HG03280 (cell line): ENCODE results near the gene HAP1.
"Not testable (repeated sequence)": the region's sequence is repeated elsewhere in the genome, so short reads cannot be mapped to it uniquely, and the experiment has no call there.

Source experiments
- ATAC-seq: cut with Tn5 transposase; IDR thresholded peaks from one replicate; pipeline ENCODE4 v1.9.1; 2021; ENCODE audit warnings: mild to moderate bottlenecking, moderate library complexity; ENCODE audit not compliant: unreplicated experiment

The HAP1 gene, protein sequence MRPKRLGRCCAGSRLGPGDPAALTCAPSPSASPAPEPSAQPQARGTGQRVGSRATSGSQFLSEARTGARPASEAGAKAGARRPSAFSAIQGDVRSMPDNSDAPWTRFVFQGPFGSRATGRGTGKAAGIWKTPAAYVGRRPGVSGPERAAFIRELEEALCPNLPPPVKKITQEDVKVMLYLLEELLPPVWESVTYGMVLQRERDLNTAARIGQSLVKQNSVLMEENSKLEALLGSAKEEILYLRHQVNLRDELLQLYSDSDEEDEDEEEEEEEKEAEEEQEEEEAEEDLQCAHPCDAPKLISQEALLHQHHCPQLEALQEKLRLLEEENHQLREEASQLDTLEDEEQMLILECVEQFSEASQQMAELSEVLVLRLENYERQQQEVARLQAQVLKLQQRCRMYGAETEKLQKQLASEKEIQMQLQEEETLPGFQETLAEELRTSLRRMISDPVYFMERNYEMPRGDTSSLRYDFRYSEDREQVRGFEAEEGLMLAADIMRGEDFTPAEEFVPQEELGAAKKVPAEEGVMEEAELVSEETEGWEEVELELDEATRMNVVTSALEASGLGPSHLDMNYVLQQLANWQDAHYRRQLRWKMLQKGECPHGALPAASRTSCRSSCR

DNA sequence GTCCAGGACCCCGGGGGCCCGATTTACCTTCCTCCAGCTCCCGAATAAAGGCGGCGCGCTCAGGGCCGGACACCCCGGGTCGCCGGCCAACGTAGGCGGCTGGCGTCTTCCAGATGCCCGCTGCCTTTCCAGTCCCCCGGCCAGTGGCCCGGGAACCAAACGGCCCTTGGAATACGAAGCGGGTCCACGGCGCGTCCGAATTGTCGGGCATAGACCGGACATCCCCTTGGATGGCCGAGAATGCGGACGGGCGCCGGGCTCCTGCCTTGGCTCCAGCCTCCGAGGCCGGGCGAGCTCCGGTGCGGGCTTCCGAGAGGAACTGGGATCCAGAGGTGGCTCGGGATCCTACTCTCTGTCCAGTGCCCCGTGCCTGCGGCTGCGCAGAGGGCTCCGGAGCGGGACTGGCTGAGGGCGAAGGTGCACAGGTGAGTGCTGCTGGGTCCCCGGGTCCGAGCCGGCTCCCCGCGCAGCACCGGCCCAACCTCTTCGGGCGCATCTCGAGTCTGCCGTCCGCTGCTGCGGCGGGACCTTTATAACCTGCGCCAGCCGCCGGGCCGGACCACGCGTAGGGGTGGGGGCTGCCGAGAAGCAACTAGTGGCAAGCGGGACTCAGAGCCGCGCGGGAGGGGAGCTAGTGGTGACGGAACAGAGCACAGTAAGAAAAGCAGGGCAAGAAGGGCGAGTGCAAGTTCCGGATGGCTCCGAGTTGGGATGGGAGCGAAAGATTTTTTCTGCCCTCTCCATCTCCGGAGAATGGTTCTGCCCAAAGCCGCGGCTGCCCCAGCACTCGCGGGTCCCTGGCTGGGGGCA lies at the start of gene HAP1:
Gene HAP1, minus strand, starts transcription at position 505 of the 810 bp plus-strand sequence. Its CDS starts 9 bp downstream, at position 496.
- ATAC-seq: no peak

DNA sequence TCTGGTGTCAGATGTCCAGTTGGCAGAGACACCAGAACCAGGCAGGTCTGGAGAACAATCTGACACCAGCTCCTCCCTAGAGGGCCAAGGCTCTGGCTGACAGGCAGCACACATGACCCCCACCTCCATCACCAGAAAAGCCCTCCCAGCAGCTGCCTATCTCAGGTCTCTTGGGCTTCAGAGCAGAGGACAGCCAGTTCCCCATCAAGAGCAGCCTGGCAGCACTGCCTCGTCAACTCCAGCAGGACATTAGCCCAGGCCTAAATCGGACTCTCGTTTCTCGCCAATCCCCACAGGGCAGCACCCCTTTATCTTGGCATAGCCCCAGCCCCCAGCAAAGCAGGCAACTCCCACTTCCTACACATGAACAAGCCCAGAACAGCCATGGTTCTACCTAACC lies 47.7 kb upstream of the HAP1 start:
- ATAC-seq: no peak

DNA sequence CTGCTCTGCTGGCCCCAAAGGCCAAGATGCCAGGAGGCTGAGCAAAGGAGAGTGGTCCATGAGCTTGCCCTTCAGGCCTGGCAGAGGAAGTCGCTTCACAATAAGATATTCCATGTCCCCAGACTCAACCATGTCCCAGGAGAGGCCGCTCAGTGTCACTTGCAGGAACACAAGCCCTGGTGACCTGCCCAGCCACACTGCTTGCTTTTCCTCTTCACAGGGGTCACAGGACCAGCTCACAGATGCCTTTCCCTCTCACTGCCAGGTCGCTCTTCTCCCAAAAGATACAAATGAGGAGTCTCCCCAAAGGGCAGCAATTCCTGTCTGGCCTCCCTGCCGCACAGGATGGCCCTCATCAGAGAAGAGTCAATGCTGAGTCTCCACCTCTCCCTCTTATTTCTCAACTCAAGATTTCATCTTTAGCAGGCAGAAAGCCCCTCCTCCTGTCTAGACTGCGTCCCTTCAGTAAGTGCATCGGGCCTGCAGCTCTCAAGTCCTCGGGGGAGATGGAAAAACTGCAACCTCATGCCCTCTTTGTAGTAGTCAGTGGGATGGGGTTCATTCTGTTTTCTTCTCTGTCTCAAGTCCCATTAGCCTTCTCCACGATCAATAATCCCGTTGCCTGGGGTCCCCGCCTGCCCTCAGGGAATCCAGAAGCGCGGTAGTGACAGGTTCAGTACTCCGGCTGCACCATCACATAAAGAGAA lies 47.1 kb upstream of the HAP1 start:
- ATAC-seq: no peak

DNA sequence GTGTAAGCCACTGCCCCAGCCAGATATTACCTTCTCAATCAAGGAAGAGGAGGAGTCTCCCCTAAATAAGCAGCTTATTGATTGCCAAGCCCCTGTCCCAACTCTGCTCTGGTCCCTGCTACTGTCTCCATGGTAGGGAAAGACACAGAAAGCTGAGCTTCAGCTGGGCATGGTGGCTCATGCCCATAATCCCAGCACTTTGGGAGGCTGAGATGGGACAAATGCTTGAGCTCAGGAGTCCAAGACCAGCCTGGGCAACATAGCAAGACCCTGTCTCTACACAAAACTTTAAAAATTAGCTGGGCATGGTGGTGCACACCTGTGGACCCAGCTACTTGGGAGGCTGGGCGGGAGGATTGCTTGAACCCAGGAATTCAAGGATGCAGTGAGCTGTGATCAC lies 45.5 kb upstream of the HAP1 start:
- ATAC-seq: no peak

DNA sequence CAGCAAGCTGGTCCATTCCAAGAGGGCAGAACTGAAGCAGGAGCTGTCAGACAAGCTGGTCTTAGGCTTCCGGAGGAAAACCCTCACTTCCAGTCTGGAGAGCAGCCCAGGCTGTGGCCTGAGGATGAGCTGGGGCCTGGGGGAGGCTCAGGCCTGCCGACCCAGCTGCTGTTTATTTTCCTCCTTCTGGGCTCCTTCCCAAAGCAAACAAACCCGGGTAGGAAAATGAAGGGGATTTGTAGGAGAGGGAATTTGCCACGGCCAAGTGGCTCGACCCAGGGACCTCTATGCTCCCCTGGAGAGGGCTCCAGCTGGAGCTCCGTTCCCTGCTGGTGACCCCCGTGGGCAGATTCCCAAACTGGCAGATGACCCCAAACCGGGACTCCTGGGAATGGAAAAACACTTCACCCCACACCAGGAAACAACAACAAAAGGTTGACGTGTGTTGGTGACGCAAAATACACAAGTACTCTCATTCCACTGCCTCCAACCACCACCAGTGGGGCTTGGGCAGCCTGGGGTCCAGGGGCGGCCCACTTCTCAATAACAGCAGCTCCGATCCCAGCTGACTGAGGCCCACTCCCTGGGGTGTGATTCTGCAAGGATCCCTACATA lies 43.2 kb upstream of the HAP1 start:
- no peak for ATAC-seq

DNA sequence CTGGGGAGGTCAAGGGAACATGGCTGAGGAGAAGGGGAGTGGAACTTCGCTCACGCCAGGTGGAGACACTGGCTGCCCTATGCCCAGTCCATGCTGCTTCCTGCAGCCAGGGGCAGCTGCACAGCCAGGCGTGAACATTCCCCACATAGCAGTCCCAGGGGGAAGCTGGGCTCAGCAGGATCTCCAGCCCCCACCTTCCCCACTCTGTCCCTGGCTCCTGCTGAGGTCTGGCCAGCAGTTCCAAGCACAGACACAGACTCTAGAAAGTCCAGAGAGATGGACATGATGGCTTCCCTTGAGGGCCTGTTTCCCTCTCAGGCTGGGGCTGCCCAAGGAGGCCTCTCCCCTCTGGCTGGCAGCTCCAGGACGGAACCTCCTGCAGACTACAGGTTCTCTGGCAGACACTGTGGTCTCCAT lies 42.7 kb upstream of the HAP1 start:
- no peak for ATAC-seq

DNA sequence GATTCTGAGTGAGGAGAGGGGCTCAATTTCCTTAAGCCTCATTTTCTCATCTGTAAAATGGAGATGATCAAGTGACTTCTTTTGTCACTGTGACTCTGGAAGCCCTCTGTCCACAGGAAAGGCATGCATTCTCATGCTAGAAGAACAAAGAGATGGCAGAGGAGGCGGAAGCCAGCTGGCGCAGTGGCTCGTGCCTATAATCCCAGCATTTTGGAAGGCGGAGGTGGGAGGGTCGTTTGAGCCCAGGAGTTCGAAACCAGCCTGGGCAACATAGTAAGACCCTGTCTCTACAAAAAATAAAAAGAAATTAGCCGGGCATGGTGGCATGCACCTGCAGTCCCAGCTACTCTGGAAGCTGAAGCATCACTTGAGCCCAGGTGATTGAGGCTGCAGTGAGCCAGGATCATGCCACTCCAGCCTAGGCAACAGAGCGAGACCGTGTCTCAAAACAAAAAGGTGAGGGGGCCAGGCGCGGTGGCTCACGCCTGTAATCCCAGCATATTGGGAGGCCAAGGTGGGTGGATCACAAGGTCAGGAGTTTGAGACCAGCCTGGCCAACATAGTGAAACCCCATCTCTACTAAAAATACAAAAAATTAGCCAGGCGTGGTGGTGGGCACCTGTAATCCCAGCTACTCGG lies 41.9 kb upstream of the HAP1 start:
- ATAC-seq: not testable (repeated sequence)

DNA sequence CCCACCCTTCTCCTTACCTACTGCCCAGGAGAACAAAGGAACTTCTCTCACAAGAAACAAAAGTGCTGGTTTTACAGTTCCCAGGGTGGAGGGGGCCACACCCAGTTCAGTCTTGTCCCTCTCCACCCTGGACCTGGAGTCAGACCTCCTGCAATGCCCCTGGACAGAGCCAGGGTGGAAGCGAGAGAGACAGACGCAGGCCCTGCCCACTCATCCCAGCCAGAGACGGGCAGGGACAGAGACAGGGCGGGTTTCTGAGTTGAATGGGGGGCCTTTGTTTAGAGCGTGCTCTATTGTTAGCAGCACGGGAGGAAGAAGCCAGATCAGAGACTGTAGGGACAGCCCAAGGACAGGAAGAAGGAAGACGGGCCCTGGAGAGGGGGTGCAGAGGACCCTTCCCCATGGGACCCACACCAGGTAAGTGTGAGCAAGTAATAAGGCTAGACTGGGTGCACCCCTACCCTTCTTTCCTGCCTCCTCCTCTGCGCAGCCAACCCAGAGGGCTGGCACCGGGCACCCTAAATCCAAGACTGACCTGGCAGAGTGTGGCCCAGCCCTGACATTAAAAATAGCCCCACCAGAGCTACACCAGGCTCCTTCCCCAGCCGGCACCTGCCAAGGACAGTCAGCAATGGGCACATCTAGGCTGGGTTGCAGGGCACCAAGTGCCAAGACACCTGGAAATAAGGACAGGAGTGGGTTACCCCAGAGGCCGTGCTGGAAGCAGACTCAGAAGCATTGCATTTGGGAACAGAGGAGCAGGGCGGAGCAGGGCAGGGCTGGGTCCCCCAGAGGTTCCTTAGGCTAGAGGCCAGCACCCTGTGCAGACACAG lies 41.2 kb upstream of the HAP1 start:
- ATAC-seq: no peak

DNA sequence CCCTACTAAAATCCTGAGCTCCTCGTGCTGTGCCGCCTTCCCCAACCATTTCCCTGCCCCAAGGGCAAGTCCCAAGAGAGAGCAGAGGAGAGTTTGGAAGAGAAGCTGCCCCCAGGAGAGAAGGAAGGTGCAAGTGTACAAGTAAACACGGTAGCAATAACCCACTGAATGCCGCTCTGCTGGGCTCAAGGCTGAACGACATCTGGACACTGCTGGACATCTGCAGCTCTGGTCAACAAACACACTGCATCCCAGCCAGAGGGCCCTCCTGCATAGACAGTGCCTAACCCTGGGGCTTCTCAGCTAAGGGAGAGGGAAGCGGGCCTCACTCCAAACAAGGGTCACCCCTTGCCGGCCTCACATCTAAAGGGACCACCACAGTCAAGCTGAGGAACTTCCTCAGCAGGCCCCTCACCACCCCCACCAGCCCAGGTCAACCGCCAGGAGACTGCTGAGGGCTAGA lies 39.3 kb upstream of the HAP1 start:
- no peak for ATAC-seq

DNA sequence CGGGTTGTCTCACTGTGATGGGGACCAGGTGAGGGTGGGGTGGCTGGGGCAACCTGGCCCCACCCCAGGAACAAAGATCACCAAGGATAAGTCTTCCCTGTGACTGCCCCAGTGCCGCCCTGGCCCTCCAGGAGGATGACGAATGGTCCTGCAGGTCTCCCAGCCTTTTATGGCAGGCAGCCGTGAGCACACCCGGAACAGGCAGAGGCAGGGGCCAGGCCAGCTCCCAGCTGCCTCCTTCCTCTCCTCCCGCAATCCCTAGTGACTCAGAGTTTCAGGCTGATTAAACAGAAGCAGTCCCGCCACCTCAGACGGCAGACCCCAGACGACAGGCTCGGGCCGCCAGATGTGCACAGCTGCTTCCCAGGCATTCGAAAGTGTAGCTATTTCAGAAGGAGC lies 38.7 kb upstream of the HAP1 start:
- no peak for ATAC-seq

DNA sequence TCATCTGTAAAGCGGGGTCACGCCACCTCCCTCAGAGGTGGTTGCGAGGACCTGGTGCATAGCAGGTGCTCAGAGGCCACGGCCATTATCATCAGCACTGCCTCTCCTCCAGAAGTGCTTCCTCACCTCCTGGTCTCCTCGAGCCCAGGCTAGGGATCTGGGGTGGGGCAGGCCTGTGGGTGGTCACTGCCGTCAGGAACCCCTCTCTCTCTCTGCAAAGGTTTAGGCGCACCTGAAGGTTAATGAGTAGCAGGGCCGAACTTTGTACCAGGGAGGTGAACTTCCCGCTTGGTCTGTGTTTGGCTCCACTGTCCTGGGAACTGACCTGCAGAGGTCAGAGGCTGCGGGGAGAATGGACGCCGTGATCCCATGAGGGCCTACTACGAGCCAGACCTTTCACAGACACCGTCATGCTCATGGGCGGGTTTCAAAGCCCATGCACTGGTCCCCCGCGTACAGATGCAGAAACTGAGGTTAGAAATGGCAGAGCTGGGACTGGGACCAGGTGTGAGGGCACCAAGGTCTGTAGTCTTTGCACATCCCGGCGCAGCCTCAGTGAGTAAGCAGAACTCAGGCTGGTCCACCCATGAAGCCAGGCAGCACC lies 38.2 kb upstream of the HAP1 start:
- no peak for ATAC-seq

DNA sequence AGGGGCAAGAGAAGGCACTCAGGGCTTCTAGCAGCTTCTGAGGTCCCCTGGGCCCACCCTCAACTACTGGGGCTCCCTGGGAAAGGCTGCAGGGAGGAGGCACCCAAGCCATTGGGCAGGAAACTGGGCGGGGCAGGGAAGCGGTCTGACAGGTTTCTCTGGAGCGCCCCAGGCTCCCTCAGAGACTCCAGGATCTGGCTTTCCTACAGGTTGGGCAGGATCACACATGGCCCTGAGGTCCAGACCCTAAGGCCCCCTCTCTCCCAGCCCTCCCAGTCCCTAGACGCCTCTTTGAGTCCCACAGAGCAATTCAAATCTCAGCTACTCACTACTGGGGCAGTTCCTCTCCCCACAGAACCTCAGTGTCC lies 37.8 kb upstream of the HAP1 start:
- no peak for ATAC-seq

DNA sequence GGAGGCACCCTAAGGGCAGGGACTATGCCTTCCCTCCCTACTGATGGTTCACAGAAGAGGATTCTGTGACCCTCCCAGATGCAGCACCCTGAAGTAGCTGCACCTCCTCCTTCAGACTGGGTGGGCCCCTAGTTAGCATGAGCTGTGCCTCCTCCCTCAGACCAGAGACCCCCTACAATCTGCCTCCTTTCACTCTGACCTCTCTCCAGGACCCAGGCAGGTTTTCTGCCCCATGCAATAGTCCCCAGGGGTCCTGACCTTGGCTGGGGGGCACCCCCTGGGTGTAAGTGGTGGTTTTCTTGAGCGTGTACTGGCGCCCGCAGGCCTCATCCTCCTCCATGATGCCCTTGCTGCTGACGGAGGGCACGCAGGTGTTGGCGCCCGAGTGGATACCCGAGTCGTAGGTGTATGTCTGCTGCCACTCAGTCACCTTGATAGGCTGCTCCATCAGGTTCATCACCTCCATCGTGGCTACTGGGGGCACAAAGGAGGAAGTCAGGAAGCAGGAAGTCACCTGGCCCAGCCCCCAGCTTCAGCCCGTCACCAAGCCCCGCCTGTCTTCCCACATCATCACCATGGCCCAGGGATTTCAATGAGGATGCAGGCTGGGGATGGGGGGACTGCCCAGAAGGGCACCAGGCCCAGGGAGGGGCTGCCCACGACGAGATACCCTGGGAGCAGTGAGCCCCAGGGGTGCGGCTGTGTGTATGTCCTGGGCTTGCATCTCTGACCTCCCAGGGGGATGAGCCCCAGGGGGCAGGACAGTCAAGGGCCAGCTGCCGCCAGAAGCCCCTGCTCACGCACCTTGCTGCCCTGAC lies 37.2 kb upstream of the HAP1 start:
- ATAC-seq: no peak

DNA sequence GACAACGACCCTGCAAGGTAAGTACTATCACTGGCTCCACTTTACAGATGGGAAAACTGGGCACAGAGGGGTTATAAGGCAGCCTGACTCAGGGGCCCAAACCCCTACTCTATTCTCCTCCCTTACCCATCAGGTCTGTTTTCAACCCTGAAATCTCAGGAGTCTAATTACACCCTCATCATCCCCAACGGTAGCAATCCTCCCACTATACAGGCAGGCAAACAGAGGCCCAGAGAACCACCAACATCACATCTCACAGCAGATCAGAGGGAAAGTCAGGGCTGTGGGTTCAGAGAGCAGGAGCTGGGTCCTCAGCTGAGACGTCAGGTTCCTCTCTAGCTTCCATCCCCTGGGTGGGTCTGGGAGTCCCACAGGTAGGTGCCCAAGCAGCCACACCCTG lies 35.5 kb upstream of the HAP1 start:
- ATAC-seq: no peak

DNA sequence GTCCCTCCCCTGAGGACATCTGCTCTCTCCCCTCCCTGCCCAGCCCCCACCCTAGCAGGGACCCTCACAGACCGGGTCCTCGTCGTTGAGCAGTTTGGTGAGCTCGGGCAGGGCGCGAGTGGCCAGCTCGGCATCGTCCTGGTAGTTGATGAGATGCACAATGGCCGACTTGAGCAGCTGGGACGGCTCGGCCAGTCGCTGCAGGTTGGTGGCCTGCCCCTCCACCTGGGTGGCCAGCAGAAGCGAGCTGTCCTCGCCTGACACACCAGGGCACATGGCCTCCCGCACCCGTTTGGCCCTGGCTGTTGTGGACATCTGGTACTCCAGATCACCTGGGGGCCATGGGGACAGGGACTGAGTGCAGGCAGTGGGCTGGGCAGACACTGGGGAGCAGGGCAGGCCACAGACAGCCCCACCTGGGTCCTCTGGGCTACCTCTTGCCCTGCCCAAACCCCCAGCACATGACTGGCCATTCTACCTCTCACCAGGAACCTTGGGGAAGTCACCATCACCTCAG lies 35.0 kb upstream of the HAP1 start:
- no peak for ATAC-seq

DNA sequence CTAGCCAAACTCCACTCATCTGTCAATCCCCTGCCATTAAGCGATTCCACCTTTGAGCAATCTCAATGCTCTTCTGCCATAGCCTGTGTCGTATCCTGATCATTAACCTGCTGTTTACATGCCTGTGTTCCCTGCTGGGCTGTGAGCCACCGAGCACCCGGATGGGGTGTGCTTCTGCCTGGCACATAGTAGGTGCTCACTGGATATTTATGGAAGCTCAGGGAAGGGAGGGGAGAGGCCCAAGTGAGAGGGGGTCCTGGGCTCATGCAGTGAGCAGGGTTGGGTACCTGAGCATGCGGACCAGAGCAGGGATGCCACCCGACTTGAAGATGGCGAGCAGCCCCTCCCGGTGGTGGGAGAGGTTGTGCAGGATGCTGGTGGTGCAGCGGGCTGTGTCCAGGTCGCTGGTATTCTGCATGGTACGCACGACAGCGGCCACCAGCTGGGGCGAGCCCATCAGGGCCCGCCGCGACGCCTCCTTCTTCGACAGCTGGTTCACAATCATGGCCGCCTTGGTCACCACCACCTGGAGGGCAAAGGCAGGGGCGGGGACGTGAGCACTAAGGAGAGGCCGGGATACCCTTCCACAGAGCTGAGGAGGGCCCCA lies 34.3 kb upstream of the HAP1 start:
- no peak for ATAC-seq

DNA sequence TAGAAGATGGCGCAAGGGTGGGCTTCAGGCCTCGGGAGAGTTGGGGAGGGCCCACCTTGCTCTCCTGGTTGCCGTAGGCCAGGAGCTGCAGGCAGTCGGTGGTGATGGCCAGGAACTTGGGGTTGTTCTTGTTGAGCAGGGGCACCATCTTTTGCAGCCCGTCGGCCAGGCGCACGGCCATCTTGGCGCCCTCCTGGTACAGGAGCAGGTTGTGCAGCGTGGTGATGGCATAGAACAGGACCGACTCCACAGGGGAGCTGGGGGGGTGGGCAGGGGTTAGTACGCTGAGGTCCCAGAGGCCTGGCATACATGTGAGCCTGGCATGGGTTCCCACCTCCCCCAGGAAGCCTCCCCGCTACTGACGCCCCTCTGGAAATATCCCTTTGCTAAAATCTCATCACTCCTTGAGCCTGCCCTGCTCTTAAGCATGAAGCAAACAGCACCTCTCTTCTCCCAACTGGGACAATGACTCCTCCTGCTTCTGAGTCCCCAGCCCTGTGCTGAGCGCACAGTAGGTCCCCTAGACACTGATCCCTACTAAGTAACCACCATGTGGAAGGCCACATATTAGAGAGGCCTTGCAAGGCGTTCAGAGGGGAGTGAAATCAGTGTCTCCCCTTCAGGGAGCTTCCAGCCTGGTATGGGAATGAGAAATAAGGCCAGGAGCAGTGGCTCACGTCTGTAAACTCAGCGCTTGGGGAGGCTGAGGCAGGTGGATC lies 33.0 kb upstream of the HAP1 start:
- no peak for ATAC-seq
